B cell (primary cell): ENCODE data around the gene MYOD1. TPM values are rescaled to one million over a fixed set of nuclear protein-coding genes. Genes with fewer than 3 reads are reported as not detected.

ENCODE experiments used
- ATAC-seq: fragments of 200-7000 bp; cut with Tn5 transposase; one replicate; pipeline ENCODE4 v1.10.0; 2021; ENCODE audit warnings: low read depth, mild to moderate bottlenecking, moderate number of reproducible peaks, moderate library complexity
- CTCF ChIA-PET: fragments of 350-600 bp; sonication (Branson Sonifier 250); formaldehyde crosslinking; loops from one replicate; lab custom pipeline; 2021; ENCODE audit warnings: antibody characterized with exemption, inconsistent platforms; lab: Charles Lee
- POLR2A ChIA-PET: fragments of 350-600 bp; sonication (Branson Sonifier 250); formaldehyde crosslinking; loops from one replicate; lab custom pipeline; 2021; ENCODE audit warnings: antibody characterized with exemption; lab: Charles Lee
- DNase-seq: peaks from one replicate; pipeline ENCODE4 v3.0.0; 2013
- H2AFZ ChIP-seq: 2 replicates; pipeline ENCODE4 v1.6.1; 2012; ENCODE audit warnings: mild to moderate bottlenecking, low read depth, low read length; ENCODE audit not compliant: insufficient read depth, poor library complexity, severe bottlenecking
- H3K27ac ChIP-seq, 2 donors: 1 replicate in 1 of 2; 2 replicates in 1 of 2; pipeline ENCODE4 v1.5.1; 2012 to 2013; ENCODE audit warnings: low read length in 2 of 2, mild to moderate bottlenecking in 2 of 2, moderate library complexity in 1 of 2
- H3K27me3 ChIP-seq, 4 experiments: fragments of 200-600 bp in 1 of 4; sonication (generic) in 1 of 4; replicated peaks in 1 of 4; 1 replicate in 2 of 4; 2 replicates in 2 of 4; pipeline versions ENCODE4 v1.6.1 to v1.7.0; 2013 to 2016; ENCODE audit warnings: low read length in 3 of 4, mild to moderate bottlenecking in 2 of 4, mixed read lengths in 1 of 4, moderate library complexity in 1 of 4; ENCODE audit not compliant: insufficient read depth in 4 of 4, control insufficient read depth in 3 of 4; ENCODE audit errors: control extremely low read depth in 1 of 4
- H3K36me3 ChIP-seq, 2 experiments: replicated peaks in 1 of 2; 1 replicate in 1 of 2; 2 replicates in 1 of 2; pipeline versions ENCODE4 v1.6.1 to v1.7.1; 2013; ENCODE audit warnings: low read length in 1 of 2; ENCODE audit not compliant: insufficient read depth in 2 of 2, control insufficient read depth in 1 of 2; ENCODE audit errors: control extremely low read depth in 1 of 2, extremely low read depth in 1 of 2
- H3K4me1 ChIP-seq, 2 donors: fragments of 200-600 bp in 1 of 2; sonication (generic) in 1 of 2; 1 replicate in 1 of 2; 2 replicates in 1 of 2; pipeline versions ENCODE4 v1.5.1 to v1.6.1; 2013 to 2017; ENCODE audit warnings: low read length in 2 of 2; ENCODE audit not compliant: control insufficient read depth in 2 of 2, insufficient read depth in 2 of 2
- H3K4me2 ChIP-seq: replicated peaks from 2 replicates; pipeline ENCODE3; 2012; ENCODE audit warnings: mild to moderate bottlenecking, low read depth, low read length; ENCODE audit not compliant: poor library complexity, severe bottlenecking
- H3K4me3 ChIP-seq, 5 experiments: fragments of 200-600 bp in 1 of 5; sonication (generic) in 1 of 5; 1 replicate in 3 of 5; 2 replicates in 2 of 5; pipeline versions ENCODE4 v1.5.1 to v1.7.0; 2011 to 2016; ENCODE audit warnings: low read length in 4 of 5, mild to moderate bottlenecking in 4 of 5, low read depth in 2 of 5, control low read depth in 1 of 5, moderate library complexity in 1 of 5; ENCODE audit not compliant: insufficient read depth in 1 of 5; ENCODE audit errors: control extremely low read depth in 1 of 5, extremely low read depth in 1 of 5
- H3K79me2 ChIP-seq: fragments of 200-600 bp; sonication (generic); one replicate; pipeline ENCODE4 v1.6.0; 2016; ENCODE audit warnings: low read length; ENCODE audit not compliant: control insufficient read depth, insufficient read depth
- H3K9ac ChIP-seq: fragments of 200-600 bp; sonication (generic); 2 replicates; pipeline ENCODE4 v1.6.1; 2017; ENCODE audit warnings: mild to moderate bottlenecking, low read length, moderate library complexity
- H3K9me3 ChIP-seq, 3 donors: one replicate each; pipeline versions ENCODE4 v1.6.1 to v1.7.1; 2013; ENCODE audit warnings: low read length in 2 of 3; ENCODE audit not compliant: control insufficient read depth in 2 of 3, insufficient read depth in 1 of 3; ENCODE audit errors: control extremely low read depth in 1 of 3
- H4K20me1 ChIP-seq: 2 replicates; pipeline ENCODE4 v1.6.0; 2012; ENCODE audit warnings: mild to moderate bottlenecking, low read length; ENCODE audit not compliant: insufficient read depth, control insufficient read depth, poor library complexity, severe bottlenecking
- H3K27ac Mint-ChIP-seq: one replicate; pipeline ENCODE4 v1.8.0; 2021; ENCODE audit warnings: mixed read lengths
- H3K27me3 Mint-ChIP-seq: one replicate; pipeline ENCODE4 v1.8.0; 2021; ENCODE audit warnings: mixed read lengths
- H3K4me1 Mint-ChIP-seq: one replicate; pipeline ENCODE4 v1.8.0; 2021; ENCODE audit warnings: mixed read lengths
- H3K4me3 Mint-ChIP-seq: one replicate; pipeline ENCODE4 v1.8.0; 2021; ENCODE audit warnings: mixed read lengths
- H3K9me3 Mint-ChIP-seq: one replicate; pipeline ENCODE4 v1.8.0; 2022; ENCODE audit warnings: mixed read lengths; ENCODE audit not compliant: insufficient read depth
- CTCF ChIP-seq: fragments of 200-600 bp; IDR thresholded peaks from one replicate; pipeline ENCODE4 v1.8.0; 2022; ENCODE audit warnings: antibody characterized with exemption, mild to moderate bottlenecking
- EZH2 ChIP-seq: IDR thresholded peaks from 2 replicates; pipeline ENCODE4 v1.6.1; 2012; ENCODE audit warnings: borderline replicate concordance, low read depth, mild to moderate bottlenecking, moderate library complexity, low read length; ENCODE audit not compliant: insufficient read depth, poor library complexity, severe bottlenecking
- WGBS: methylation state at CpG from one replicate; pipeline ENCODE4 v1.1.5; 2013; ENCODE audit warnings: missing lambda C conversion rate; ENCODE audit not compliant: insufficient coverage; 5-methylcytosine and 5-hydroxymethylcytosine counted together
- intact Hi-C: fragments of 100-400 bp; cut with micrococcal nuclease; formaldehyde crosslinking; loops from one replicate; pipeline ENCODE4 v1.10.0; 2022
- polyA plus RNA-seq: library from polyadenylated mRNA; depleted of rRNA; stranded (reverse); fragments of >200 nt; gene quantifications from 2 replicates; pipeline ENCODE4 v1.2.3, GENCODE V29; 2012
- total RNA-seq, 2 donors: library from RNA; stranded (reverse); fragments of 120-200 nt in 1 of 2; gene quantifications; 1 replicate in 1 of 2; 2 replicates in 1 of 2; pipeline versions ENCODE4 v1.2.3 to v1.2.4, GENCODE V29; 2013 to 2022

The MYOD1 gene
- total and polyA plus RNA-seq, 2 donors (not counting 1 experiment from before 2014, with no cell fraction given): not detected

GRCh38 chr11:17714870-17715269, 4.5 kb upstream of the MYOD1 start:
- no peak overlapping the region for H3K27ac Mint-ChIP-seq
- H3K4me3 Mint-ChIP-seq: no peak overlapping the region
- H3K9me3 Mint-ChIP-seq: no peaks in the 10 kb centered on the region
- no CpG with 5 or more reads among the region's 4 CpGs for WGBS
- TF ChIP-seq CTCF: no peak
- no peak for TF ChIP-seq EZH2
- Histone ChIP-seq H3K4me1 (no peaks in the 10 kb centered on the region), H2AFZ (no peak overlapping the region), H3K36me3 (no peaks in the 10 kb centered on the region), H3K4me3 (no peak overlapping the region), H3K9me3 (peaks cover 0 to under 1% (median 0%) of the 10 kb centered on the region in 3 donors), H4K20me1 (no peaks in the 10 kb centered on the region), H3K9ac (no peak overlapping the region), H3K27me3 (peaks cover 0 to 42% (median under 1%) of the 10 kb centered on the region in 4 experiments), H3K27ac (no peak overlapping the region), H3K4me2 (no peak overlapping the region), H3K79me2 (no peaks in the 10 kb centered on the region)
- no peaks in the 10 kb centered on the region for H3K4me1 Mint-ChIP-seq
- CTCF ChIA-PET: interaction anchor here (1.7 kb wide), 1 partner anchor 17 kb away, joined by 5 read pairs; no protein-coding TSS in a partner anchor
- POLR2A ChIA-PET: no interaction called here
- ATAC-seq (no peak), DNase-seq (no peak)
- peaks cover 18% of the 10 kb centered on the region for H3K27me3 Mint-ChIP-seq
- intact Hi-C loops: no loop called here

GRCh38 chr11:17716807-17717206, 2.6 kb upstream of the MYOD1 start:
- Histone ChIP-seq H3K9ac (no peak overlapping the region), H2AFZ (no peak overlapping the region), H3K36me3 (no peaks in the 10 kb centered on the region), H3K27ac (no peak overlapping the region), H3K79me2 (no peaks in the 10 kb centered on the region), H3K9me3 (peaks cover 0 to 9% (median 0%) of the 10 kb centered on the region in 3 donors), H4K20me1 (no peaks in the 10 kb centered on the region), H3K27me3 (peaks cover 0 to 55% (median 4%) of the 10 kb centered on the region in 4 experiments), H3K4me3 (no peak overlapping the region), H3K4me1 (no peaks in the 10 kb centered on the region), H3K4me2 (no peak overlapping the region)
- H3K27me3 Mint-ChIP-seq: peaks cover 18% of the 10 kb centered on the region
- ATAC-seq (no peak), DNase-seq (no peak)
- CTCF ChIA-PET: no interaction called here
- intact Hi-C loops: no loop called here
- no peak overlapping the region for H3K27ac Mint-ChIP-seq
- no peaks in the 10 kb centered on the region for H3K4me1 Mint-ChIP-seq
- H3K9me3 Mint-ChIP-seq: no peaks in the 10 kb centered on the region
- POLR2A ChIA-PET: no interaction called here
- H3K4me3 Mint-ChIP-seq: no peak overlapping the region
- TF ChIP-seq EZH2: no peak
- no peak for TF ChIP-seq CTCF
- 89% methylated on average over 2 of the region's 2 CpGs for WGBS
